NCI-H128 (cell line): ENCODE data around the gene CTXN1.
"Not testable (repeated sequence)": the region's sequence is repeated elsewhere in the genome, so short reads cannot be mapped to it uniquely, and the experiment has no call there.

ENCODE experiments used
- DNase-seq: peaks from one replicate; lab custom pipeline; 2025; ENCODE audit not compliant: unreplicated experiment; lab: John Stamatoyannopoulos, UW

The CTXN1 gene

GRCh38 chr19:7926727-7927604 lies 1.0 kb upstream of the CTXN1 start:
- no peak for DNase-seq

DNA sequence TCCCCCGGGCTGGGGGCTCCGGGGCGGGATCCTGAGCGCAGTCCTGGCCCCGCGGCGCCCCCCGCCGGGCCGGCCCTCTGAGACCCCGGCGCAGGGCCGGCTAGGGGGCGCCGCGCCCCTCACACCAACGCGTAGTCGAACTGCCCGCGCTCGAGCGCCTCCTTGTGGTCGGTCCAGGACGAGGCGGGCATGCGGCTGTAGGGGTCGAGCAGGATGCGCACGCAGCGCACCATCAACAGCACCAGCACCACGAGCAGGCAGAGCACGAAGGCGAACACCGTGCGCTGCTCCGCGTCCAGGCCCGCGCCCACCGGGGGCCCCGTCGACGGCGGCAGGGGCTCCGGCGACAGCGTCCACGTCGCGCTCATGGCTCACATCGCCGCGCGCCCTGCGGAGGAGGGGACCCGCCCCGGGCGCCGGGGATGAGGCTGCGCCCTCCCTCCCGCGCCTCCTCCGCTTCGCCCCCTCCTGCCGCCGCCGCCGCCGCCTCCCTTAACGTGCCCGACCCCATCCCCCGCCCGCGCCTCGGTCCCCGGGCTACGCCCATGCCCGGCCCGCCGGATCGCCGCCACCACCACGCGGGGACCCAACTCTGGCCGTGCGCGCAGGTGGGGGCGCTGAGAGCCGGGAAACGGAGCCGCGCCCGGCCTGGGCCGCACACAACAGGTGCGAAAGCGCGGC lies 624 bp downstream of the CTXN1 start:
- DNase-seq = peak; percentile 52

- DNase-seq = no peak
These were observed 1.2 kb downstream of the CTXN1 start for GRCh38 chr19:7924651-7925170.

- DNase-seq = no peak
These were observed 1.7 kb downstream of the CTXN1 start for GRCh38 chr19:7924241-7924640.

DNA sequence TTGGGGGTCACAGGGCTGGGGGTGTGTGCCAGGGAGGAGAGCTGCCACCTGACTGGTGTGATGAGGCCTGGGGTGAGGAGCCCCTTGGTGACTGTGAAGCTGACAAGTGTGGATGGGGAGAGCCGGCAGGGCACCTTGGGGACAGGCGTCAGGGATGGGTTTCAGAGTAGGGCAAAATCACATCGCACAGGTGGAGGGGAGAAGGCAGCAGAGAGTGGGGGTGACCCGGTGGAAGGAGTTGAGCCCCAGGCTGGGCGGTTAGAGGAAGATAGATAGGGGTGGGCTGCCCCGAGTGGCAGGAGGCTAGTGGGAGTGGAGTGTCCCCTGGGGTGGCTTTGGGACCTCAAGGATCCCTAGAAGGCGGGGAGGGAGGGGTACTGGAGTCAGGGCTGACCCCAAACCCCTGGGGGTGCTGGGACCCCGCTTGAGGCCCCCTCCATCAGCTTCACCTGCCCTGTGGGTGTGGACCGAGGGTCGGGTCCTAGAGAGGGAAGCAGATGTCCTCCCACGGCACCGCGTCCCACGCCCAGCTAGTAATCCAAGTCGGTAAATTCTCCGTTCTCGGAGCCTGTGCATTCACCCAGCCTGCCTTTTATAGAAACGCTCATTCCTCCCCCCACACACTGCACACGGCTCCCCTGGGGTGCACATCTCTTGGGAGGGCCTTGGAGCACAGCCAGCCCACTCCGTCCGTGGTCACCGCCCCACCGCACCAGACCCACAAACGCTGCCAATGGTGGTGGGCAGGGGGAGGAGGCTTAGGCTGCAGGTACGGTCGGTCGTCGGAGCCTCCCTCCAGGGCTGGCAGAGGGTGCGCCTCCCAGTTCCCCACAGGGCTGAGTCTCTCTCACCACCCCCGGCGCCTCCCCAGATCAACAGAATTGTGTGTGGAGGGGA lies 2.4 kb downstream of the CTXN1 start:
- no peak for DNase-seq

DNA sequence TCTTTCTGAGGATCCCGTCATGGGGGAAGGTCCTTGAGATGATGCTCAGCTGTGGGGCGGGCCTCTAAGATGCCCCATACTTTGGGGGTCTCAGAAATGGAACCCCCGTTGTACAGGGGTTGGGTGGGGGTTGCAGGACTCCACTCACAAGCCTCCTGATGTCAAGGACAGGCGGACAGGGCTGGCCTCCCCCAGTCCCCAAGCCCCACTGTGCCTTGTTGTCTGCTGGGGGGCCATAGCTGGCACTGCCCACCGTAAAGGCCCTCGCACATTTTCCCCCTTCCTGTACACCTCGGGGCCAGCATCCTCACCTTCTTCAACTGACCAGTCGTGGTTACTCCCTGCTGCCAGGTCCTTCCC lies 3.1 kb downstream of the CTXN1 start:
- no peak for DNase-seq

GRCh38 chr19:7921967-7922835 lies 3.7 kb downstream of the CTXN1 start:
- no peak for DNase-seq

- DNase-seq = no peak
These were observed 4.5 kb downstream of the CTXN1 start for GRCh38 chr19:7921302-7921966.

DNA sequence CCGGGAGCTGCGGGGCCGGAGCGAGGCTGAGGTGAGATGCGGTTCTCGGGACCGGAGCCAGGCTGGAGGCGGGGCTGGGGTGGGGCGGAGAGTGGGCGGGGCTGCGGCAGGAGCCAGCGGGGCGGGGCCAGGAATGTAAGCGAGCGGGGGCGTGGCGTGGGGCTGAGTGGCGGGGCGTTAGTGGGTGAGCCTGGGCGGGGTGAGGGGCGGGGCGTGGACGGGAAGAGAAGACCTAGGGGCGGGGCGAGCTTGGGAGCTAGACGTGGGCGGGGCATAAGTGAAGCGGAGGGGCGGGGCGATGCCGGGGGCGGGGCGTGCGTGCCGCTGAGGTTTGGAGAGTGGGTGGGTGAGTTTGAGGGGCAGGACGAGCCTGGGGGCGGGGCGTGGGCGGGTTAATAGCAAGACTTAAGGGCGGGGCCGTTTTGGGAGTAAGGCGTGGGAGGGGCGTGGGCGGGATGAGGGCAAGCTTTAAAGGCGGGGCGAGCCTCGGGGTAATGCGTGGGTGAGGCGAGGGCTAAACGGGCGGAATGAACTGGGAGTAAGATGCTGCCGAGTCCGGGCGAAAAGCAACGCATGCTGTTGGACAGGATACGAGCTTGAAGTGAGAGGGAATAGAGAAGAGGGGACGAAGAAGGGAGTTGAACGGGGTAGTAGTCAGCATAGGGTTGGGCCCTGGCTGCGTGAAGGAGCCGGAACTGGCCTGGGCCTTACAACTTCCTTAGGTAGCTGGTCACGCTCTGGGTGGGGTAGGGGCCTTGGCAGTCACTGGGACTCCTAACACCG lies 5.2 kb downstream of the CTXN1 start:
- DNase-seq = peak; percentile 93

DNA sequence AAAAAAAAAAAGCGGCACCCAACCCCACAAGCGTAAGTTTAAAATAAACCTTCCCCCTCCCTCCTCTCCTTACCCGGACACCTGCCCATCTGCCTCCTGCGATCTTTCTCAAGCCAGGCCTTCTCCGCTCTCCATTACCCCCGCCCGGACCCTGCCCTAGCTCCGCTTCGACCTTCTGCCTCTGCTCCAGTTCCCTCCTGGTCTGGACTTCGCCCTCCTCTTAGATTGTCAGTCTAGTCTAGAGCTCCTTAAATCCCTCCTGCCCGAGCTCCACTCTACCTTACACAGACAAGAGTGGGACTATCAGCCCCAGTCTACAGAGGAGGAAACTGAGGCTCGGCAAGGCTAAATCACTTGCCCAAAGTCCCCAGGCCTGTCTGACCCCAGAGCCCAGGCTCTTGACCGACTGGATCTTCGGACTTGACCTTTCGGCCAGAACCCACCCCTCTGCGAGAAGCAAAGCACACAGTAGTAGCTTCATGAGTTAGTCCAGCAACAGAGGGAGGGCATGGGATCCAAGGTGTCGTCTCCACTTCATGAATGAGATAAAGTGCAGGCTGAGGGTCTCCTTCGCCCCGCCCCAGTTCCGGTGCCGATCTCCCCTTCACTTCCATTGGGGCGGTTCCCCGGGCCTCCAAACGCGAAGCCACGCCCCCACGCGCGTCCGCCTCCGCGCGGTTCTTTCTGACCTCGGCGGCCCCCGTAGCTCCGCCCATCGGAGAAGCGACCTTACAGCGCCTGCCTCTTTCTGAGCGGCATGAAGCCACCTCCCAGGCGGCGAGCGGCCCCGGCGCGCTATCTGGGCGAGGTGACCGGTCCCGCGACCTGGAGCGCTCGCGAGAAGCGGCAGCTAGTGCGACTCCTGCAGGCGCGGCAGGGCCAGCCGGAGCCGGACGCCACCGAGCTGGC lies 6.1 kb downstream of the CTXN1 start, which contains the start of gene SNAPC2:
Gene SNAPC2, plus strand, starts transcription at position 729 of the 909 bp plus-strand sequence. Its CDS starts 29 bp downstream, at position 758.
- peak; percentile 82 for DNase-seq

DNA sequence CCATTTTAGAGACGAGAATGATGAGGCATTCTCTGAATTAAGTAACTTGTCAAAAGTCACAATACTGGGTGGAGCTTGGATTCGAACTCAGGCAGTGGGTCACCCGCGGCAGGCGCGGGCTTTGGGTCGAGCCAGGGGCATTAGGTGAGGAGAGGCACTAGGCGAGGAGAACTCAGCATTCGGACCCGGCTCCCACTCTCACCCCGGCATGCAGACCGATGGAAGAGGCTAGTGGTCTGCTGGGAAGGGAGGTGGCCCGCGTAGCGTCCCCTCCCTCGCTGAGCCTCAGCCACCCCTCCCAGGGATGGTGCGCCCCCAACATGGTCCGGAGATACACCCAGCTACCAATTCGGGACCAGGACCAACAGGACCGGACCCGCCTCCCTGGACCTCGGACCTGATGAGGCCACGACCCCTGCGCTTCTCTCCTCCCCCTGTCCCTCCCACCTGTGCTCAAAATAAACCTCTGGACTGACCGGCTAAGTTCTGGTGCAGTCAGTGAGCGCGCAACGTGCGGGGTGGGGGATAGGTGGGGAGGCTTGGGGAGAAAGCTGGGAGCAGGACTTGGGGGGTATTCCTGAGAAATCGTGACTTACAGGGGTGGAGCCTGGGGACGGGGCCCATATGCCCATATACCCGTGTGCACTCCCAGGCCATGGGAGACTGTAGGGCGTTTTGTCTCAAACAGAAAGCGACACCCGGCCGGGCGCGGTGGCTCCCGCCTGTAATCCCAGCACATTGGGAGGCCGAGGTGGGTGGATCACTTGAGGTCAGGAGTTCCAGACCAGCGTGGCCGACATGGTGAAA lies 7.1 kb downstream of the CTXN1 start:
- no peak for DNase-seq

DNA sequence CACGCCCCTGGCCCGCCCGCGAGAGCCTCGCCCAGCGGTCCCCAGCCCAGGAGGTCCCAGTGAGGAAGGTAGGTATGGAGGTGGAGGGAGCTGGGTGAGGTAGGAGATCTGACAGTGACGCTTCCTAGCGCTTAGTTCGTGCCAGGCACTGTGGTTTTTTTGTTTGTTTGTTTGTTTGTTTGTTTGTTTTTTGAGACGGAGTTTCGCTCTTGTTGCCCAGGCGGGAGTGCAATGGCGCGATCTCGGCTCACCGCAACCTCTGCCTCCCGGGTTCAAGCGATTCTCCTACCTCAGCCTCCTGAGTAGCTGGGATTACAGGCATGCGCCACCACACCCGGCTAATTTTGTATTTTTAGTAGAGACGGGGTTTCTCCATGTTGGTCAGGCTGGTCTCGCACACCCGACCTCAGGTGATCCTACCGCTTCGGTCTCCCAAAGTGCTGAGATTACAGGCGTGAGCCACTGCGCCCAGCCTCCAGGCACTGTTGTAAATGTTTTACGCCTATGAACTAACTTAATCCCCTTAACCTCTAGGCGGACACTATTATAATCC lies 7.8 kb downstream of the CTXN1 start:
- DNase-seq = not testable (repeated sequence)

DNA sequence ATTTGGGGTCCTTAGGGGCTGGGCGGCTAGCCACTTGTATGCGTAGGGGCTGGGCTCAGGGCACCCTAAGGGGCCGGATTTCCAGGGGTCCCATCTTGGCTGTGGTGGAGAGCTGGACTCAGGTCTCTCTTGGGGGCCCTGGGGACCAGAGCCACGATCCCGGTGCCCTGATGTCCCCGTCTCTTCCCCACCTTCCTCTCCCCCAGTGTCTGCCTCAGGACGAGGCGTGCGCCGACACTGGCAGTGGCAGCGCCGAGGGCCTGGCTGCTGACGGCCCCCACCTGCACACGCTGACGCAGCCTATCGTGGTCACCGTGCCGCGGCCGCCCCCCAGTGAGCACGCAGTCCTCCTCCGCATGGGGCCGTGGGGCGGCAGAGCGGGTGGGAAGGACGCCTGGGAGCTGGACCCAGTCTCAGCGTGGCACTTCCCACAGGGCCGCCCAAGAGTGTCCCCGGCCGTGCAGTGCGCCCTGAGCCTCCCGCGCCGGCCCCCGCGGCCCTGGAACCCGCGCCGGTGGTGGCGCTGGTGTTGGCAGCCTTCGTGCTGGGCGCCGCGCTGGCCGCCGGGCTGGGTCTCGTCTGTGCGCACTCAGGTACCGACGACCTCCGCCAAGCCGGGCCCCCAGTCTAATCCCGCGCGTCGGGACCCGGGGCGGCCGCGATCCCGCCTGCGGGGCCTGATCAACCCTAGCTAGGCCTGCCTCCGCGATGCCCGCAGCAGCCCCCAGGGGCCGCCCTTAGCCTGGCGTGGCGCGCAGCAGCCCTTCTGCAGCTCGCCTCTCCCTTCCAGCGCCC lies 8.5 kb downstream of the CTXN1 start:
- DNase-seq = no peak

GRCh38 chr19:7916955-7917266 lies 9.0 kb downstream of the CTXN1 start:
- DNase-seq = no peak

DNA sequence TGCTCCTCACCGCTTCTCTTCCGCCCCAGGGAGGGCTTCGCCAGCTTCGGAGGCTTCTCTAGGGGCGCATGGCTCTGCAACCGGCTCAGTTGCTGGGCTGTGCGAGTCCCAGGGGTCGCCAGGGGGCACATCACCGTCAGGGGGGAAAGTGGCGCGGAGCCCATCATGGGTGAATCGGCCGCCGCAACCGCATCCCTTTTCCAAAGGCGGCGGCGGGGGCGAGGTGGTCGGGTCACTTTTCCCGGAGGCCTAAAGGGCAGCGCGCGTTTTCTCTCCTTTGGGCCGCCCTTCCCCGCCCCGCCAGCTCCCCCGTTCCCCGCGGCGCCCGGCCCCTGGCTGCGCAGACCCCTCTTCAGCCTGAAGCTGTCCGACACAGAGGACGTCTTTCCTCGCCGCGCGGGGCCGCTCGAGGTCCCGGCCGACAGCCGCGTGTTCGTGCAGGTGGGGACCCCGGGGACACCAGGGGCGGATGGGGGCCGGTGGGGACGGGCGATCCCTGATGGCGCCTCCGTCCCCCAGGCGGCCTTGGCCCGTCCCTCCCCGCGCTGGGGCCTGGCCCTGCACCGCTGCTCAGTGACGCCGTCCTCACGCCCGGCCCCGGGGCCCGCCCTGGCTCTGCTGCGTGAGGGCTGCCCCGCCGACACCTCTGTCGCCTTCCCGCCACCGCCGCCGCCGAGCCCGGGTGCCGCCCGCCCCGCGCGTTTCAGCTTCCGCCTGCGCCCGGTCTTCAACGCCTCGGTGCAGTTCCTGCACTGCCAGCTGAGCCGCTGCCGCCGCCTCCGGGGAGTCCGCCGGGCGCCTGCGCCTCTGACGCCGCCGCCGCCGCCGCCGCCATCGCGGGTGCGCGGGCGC lies 9.6 kb downstream of the CTXN1 start:
- DNase-seq = no peak
